Measurements from ENCODE around the gene SIX6.
A peak's percentile ranks its signal among the peaks of the same experiment; 100 is the strongest.
"Not testable (repeated sequence)": the region's sequence is repeated elsewhere in the genome, so short reads cannot be mapped to it uniquely, and the experiment has no call there.

SIX6 gene
- 0 to 1.5 (median 0) reads per million in 17 experiments for total RNA-seq

GRCh38 chr14:60508707-60509437, at the start of gene SIX6:
TSS of gene SIX6 (plus strand) at chr14:60509146. CDS start at chr14:60509399, 253 bp downstream.
- peak in 1 of 4 experiments; percentile 27 for DNase-seq

- DNase-seq, result not testable (repeated sequence)
Observed at GRCh38 chr14:60480248-60480647, 28.7 kb upstream of the SIX6 start.

DNA sequence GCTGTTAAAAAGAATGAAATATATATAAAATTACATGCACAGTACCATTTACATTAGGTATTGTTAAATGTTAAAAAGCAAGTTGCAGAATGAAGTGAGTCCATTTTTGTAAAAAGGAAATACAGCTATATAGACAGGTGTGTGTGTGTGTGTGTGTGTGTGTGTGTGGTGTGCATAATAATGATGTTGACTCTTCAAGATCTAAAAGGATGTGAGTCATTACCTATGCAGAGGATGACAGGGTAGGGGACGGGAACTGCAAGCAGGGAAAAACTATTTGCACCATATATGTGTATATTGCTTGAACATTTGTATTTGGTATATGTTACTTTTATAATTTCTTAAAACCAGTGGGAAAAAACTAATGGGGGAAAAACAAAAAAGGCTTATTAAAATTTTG, 26.2 kb upstream of the SIX6 start:
- DNase-seq, result no peak

DNA sequence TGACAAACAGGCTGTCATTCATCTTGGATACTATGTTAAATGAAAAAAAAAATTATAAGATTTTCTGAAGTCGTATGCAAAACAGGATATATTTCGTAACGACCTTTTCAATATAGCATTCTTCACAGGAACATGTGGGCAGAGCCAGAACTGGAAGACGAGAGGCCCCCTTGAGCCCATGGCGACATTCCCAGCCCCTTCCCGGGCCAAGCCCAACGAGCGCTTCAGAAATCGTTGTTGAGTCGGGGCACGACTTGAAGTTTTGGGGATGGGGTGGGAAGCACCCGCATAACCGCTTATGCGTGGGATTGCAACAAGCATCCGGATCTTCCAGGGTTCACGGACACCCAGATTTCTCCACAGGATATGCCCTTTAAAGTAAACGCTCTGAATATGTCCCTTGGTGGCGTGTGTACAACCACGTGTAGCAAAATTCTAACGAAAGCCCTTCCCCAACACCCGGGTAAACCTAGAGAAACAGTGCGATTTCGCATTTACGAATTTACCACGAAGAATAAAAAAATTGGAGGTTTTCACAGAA, 23.8 kb upstream of the SIX6 start:
- no peak for DNase-seq

DNA sequence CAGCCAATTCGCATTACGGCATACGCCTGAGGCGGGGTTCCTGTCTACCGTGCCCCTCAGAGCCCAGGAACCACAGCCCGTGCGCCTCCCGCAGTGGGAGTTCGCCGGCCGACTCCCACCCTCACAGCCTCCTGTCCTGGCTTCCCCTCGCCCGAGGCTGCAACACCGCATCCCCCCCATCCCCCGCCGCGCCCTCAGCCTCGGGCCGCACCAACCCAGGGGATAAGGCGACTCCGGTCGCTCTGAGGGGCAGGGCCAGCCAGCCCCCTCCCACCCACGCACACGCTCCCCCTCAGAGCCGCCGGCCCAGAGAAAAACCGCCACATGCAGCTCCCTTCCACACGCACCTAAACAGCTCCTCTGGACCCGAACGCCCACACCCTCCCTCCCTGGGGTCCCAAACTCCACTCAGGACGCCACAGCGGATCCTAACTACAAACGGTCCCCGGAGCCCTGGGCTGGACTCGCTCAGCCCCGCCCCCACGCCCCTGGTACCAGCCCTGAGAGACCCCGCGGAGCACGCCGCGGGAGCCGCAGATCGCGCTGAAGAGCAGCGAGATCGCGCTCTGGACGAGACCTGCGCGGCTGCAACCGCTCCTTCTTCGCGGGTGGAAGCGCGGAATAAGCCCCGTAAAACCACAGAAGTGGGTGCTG, 23.2 kb upstream of the SIX6 start, which contains the start of gene C14orf39:
TSS of gene C14orf39 (minus strand) at position 466 of the 654 bp plus-strand sequence. CDS start 985 bp downstream, outside the sequence.
- peak in 2 of 4 experiments; percentile 4 to 5 for DNase-seq

GRCh38 chr14:60487211-60487610, 21.7 kb upstream of the SIX6 start:
- DNase-seq, result no peak

DNA sequence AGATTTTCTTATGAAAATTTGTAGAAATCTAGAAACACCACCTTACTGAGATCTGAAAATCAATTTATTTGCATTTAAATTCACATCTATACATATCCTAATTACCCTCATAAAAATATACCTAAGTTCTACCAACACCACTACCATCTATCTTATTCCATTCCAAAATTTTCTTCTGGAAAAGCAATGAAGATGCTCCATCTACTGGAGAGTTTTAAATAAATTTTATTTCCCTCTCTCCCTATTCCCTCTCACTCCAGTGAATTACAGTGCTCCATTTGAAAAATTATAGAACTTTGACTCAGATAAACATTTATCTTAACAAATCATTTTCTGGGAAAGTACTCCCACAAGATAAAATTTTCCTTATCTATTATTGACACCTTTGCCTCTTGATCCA, 20.8 kb upstream of the SIX6 start:
- DNase-seq, result no peak

- no peak for DNase-seq
Observed at GRCh38 chr14:60490270-60490669, 18.7 kb upstream of the SIX6 start.

DNA sequence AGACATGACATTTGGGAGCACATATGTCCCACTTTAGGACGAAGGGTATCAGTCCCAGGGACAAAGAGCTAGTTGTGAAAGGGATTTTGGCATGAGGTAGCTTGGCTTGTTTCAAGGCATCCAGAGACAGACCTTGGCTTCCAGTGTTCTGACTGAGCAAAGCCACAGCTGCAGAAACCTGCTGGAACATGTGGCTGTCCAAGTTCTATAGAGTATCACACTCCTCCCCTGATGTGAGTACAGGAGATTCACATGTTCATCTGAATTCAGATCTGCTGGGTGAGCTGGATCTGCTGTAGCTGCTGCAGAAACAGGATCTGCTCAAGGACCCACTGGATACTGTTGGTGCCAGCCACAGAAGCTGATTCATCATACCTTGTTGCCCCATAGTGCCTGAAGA, 13.0 kb upstream of the SIX6 start:
- DNase-seq, result no peak

DNA sequence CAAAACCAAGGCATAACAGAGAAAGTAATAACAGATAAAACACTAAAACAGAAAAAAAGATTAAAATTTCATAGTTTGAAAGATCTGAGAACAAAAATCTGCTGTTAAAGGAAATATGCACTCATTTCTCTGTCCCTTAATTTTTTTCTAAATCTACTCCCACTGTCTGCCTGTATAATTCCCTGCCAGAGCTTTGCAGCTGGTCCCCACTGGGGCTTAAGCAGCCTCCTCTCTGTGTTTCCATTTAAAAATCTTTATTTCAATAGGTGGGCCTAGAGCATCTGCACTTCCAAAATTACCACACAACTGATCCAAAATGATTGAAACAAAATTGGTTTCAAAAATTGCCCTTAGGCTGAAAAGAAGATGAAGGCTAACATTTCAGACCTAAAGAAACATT, 6.4 kb upstream of the SIX6 start:
- DNase-seq, result no peak

DNA sequence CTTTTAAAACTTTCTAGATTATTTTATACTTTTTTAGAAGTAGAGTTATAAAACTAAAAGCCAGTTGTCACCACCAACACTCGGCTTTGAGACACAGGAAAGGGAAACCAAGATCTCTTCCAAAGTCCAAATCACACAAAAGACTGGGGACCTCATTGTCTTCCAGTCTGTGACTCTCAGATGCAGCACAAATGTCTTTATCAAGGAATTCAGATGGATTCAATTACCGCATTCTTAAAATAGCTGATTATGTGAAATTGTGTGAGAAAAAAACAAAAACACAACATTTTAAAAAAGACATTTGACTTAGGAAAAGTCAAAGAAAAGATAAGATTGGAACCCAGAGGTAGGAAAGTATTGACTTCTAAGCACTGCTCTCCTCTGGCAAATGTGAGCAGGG, 3.5 kb upstream of the SIX6 start:
- DNase-seq, result no peak

GRCh38 chr14:60506010-60506409, 2.9 kb upstream of the SIX6 start:
- no peak for DNase-seq

DNA sequence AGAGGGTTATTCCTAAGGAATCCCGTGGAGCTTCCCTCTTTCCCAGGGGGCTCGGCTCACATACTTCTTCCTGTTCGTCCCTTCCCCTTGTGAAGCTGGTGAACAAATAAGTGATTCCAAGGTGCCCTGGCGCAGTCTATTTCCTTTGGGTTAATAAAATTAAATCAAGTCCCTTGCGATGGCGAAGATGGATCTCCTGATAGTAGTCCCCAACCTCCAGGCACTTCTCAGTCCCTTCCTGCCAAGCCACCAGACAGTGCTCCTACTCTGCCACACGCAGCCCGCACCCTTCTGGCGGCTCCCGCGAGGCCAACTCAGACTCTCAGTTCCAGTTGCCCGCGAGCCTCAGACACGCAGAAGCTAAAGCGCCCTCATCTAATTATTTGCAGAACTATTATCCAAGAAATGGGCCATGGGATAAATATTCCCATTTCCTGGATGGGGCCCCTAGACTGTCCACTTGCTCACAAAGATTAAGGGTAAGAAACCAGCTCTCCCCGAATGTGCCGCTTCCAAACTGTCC, 2.4 kb upstream of the SIX6 start:
- no peak for DNase-seq

DNA sequence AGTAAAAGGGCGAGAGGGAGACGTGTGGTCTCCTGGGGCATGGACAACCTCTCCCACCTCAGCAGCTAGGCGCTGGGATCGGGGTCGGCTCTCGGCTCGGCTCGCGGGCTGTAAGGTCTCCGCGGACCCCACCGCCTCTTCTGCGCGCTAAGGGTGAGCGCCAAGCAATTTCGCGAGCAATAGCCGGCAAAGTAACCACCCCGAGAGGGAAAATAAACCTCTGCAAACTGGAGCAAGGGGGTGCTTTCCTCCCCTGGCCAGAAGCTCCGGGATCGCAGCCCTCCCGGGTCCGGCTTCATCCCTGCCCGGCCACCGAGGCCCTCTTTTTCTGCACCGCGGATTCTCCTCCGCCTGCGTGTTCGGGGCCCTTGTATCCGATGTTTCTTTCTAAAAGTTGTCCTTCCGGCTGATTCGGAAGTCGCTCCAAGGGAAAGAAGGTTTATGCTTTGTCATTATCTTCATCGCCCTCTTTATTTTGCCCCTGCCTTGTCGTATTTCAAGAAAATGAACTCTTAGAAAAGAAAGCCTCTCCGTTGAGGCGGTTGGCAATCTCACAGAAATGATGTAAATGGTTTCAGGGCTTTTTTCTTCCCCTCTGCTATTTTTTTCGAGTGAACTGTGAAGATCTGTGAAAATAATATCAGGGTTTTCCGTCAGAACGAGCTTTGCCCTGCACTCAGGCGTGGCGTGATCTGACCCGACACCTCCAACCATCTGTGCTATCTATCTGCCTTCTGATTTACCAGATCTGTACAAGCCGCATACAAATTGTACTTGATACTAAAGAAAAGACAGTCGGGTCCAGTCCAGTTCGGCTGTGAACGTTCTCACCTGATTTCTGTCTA, 1.7 kb upstream of the SIX6 start:
- DNase-seq, result no peak

GRCh38 chr14:60508363-60508706, 611 bp upstream of the SIX6 start:
- no peak for DNase-seq

DNA sequence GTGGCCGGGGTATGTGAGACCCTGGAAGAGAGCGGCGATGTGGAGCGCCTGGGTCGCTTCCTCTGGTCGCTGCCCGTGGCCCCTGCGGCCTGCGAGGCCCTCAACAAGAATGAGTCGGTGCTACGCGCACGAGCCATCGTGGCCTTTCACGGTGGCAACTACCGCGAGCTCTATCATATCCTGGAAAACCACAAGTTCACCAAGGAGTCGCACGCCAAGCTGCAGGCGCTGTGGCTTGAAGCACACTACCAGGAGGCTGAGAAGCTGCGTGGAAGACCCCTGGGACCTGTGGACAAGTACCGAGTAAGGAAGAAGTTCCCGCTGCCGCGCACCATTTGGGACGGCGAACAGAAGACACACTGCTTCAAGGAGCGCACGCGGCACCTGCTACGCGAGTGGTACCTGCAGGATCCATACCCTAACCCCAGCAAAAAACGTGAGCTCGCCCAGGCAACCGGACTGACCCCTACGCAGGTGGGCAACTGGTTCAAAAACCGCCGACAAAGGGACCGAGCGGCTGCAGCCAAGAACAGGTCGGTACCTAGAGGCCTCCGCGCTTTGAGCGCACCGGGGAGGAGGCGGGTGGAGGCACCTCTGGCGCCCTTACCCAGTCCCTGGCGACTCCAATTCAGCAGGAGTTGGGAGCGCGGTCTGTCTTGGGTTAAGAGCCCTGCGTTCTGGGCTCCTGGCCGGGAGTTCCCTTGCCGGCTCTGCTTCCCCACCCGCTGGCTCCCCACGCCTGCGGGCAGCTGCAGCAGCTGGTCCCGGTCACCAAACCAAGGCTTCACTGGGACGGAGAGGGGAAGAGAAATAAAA, 700 bp downstream of the SIX6 start:
- no peak for DNase-seq

DNA sequence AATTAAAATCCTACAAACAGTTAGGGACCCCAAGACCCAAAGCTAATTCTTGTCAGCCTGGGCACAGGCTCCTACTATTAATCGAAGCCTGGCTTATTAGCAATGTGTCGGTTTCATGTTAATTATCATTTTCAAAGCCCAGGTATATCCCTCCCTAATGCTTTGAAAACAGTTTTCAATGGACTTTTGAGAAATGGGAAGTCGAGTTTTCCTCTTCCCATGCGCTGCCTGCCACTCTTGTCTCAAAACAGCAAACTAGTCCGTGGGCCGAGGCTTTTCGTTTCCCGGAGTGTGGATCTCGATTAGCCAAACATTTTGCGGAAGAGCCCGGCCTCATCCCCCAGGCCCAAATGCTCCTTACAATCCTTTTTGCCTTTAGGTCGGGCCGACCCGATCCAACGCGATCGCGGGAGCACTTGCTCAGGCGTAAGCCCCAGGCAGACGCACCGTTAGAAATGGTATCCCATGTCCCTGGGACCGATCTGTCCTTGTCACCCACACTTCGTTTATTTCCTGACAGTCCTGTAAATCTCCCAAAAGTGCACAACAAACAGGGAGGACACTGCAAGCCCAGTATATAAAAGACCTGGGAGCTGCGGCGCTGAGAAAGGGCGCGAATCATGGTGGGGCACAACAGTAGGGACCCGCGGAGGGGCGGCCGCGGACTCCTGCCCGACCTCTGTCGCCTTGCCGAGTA, 1.5 kb downstream of the SIX6 start:
- DNase-seq, result no peak

- DNase-seq, result no peak
Observed at GRCh38 chr14:60510951-60511599, 2.1 kb downstream of the SIX6 start.

DNA sequence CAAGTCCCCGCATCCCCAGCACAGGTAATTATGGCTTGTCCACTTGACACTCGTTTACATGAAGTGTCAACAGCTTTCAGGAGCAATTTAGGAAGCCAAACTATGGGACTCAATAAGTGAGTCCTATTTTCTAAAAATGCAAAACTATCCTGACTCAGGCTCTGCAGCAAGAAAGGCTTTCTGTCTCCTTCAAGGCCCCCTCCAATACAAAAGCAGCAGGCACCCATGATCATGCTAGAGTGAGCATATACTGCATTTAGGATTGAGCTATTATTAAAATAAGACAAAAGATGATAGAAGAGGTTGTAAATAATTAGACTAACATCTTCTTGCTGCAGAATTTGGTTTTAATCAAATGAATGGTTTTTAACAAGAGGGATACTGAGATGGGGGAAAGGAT, 3.2 kb downstream of the SIX6 start:
- DNase-seq, result no peak

GRCh38 chr14:60512973-60513571, 4.1 kb downstream of the SIX6 start:
- no peak for DNase-seq
